ENCODE data around the gene CPNE7. TPM values are rescaled to one million over a fixed set of nuclear protein-coding genes. Genes with fewer than 3 reads are reported as not detected.

CPNE7 gene
- total and polyA plus RNA-seq, 2 of the 4 experiments (the other 2 are of a cell fraction): 5.4 to 17.4 TPM

GRCh38 chr16:89588413-89589109 is 13.0 kb downstream of the CPNE7 start:
- POLR2A ChIA-PET (ENCODE audit: unreplicated experiment): no interaction called here
- H3K23ac ChIP-seq (ENCODE audit: low read depth, low read length): no peak overlapping the region

More at GRCh38 chr16:89588413-89589109, 13.0 kb downstream of the CPNE7 start:
- Histone ChIP-seq H4K20me1 (ENCODE audit: insufficient read depth, low read length) (no peaks in the 10 kb centered on the region), H2BK120ac (ENCODE audit: low read depth, low read length) (no peak overlapping the region), H2BK20ac (ENCODE audit: low read depth, low read length) (no peak overlapping the region), H3K9me1 (ENCODE audit: insufficient read depth, low read length) (no peaks in the 10 kb centered on the region), H2BK15ac (ENCODE audit: low read depth, low read length) (no peak overlapping the region), H3K36me3 (ENCODE audit: control insufficient read depth, insufficient read depth, low read length) (no peaks in the 10 kb centered on the region), H3K4me2 (ENCODE audit: low read depth, low read length) (no peak overlapping the region), H4K8ac (ENCODE audit: low read depth in 2 of 2, low read length in 2 of 2) (no peak overlapping the region), H3K27me3 (ENCODE audit: control insufficient read depth, insufficient read depth, low read length) (no peaks in the 10 kb centered on the region), H3K14ac (replicated peaks; ENCODE audit: low read depth, low read length) (no peak overlapping the region), H3K9ac (ENCODE audit: low read depth, low read length) (no peak overlapping the region), H4K5ac (ENCODE audit: low read depth, low read length) (no peak overlapping the region), H3K9me3 (ENCODE audit: control insufficient read depth, insufficient read depth, low read length) (no peaks in the 10 kb centered on the region), H3K79me1 (ENCODE audit: low read depth in 1 of 2, low read length in 2 of 2) (no peaks in the 10 kb centered on the region), H3K4me3 (ENCODE audit: insufficient read depth, low read depth, low read length) (no peak overlapping the region), H2AK5ac (ENCODE audit: low read depth, low read length) (no peak overlapping the region), H2AK9ac (replicated peaks; ENCODE audit: low read depth, low read length, poor library complexity) (no peak overlapping the region), H3K4me1 (ENCODE audit: control insufficient read depth, insufficient read depth, low read length) (no peaks in the 10 kb centered on the region), H3K4ac (ENCODE audit: low read depth, low read length) (no peak overlapping the region), H3K56ac (ENCODE audit: extremely low read depth, insufficient read depth, low read length) (no peak overlapping the region), H3K18ac (ENCODE audit: low read depth, low read length) (no peak overlapping the region), H2AFZ (replicated peaks; ENCODE audit: low read length, poor library complexity) (no peak overlapping the region), H4K91ac (ENCODE audit: insufficient read depth, low read depth, low read length) (no peak overlapping the region), H3K27ac (ENCODE audit: insufficient read depth, low read length) (no peak overlapping the region), H2BK5ac (ENCODE audit: low read depth, low read length, poor library complexity, severe bottlenecking) (no peak overlapping the region)
- WGBS, 2 experiments (ENCODE audit: extremely low coverage in 2 of 2, insufficient read length in 1 of 2): 100% methylated on average over 5 of the region's 26 CpGs; no CpG with 5 or more reads in 1 of the 2 experiments
- dilution Hi-C loops (cut with HindIII; ENCODE audit: low sequenced_read_pairs, unreplicated experiment) (no loop called here), in situ Hi-C loops (cut with MboI; ENCODE audit: low sequenced_read_pairs) (no loop called here), intact Hi-C loops (cut with micrococcal nuclease) (no loop called here)
- DNase-seq: no peak
- CTCF ChIA-PET: no interaction called here
- TF ChIP-seq CEBPB (IDR thresholded peaks at IDR 0.05; ENCODE audit: low read depth, low read length) (no peak), MAFK (IDR thresholded peaks at IDR 0.05; ENCODE audit: low read depth, low read length) (no peak), USF2 (IDR thresholded peaks at IDR 0.05; ENCODE audit: low read depth, low read length) (no peak), MXI1 (IDR thresholded peaks at IDR 0.05; ENCODE audit: borderline replicate concordance, low read depth, low read length) (no peak)
- no TSS peak for BruUV-seq (replicated peaks)
- ATAC-seq (ENCODE audit: low read depth): no peak
